ENCODE data around the gene RGS10.

Gene RGS10

GRCh38 chr10:119497243-119497642 is 45.3 kb downstream of the RGS10 start:
- no peak for DNase-seq (ENCODE audit: low read depth in 3 of 3)

GRCh38 chr10:119496273-119496672 is 46.2 kb downstream of the RGS10 start:
- DNase-seq (ENCODE audit: low read depth in 3 of 3), result peak; percentile 55 to 76 (median 55)

- no peak for DNase-seq (ENCODE audit: low read depth in 3 of 3)
Measured at GRCh38 chr10:119495545-119495944, 47.0 kb downstream of the RGS10 start.

- DNase-seq (ENCODE audit: low read depth in 3 of 3), result no peak
Measured at GRCh38 chr10:119495021-119495505, 47.5 kb downstream of the RGS10 start.

GRCh38 chr10:119494236-119495020 is 48.1 kb downstream of the RGS10 start:
- DNase-seq (ENCODE audit: low read depth in 3 of 3), result no peak

- no peak for DNase-seq (ENCODE audit: low read depth in 3 of 3)
Measured at GRCh38 chr10:119493155-119493554, 49.4 kb downstream of the RGS10 start.

- no peak for DNase-seq (ENCODE audit: low read depth in 3 of 3)
Measured at GRCh38 chr10:119491966-119492757, 50.4 kb downstream of the RGS10 start.

- no peak for DNase-seq (ENCODE audit: low read depth in 3 of 3)
Measured at GRCh38 chr10:119489991-119490326, 52.6 kb downstream of the RGS10 start.

GRCh38 chr10:119488675-119489074 is 53.8 kb downstream of the RGS10 start:
- no peak for DNase-seq (ENCODE audit: low read depth in 3 of 3)

- DNase-seq (ENCODE audit: low read depth in 3 of 3), result no peak
Measured at GRCh38 chr10:119483839-119484238, 58.7 kb downstream of the RGS10 start.

- DNase-seq (ENCODE audit: low read depth in 3 of 3), result no peak
Measured at GRCh38 chr10:119483001-119483400, 59.5 kb downstream of the RGS10 start.

GRCh38 chr10:119481781-119482426 is 60.6 kb downstream of the RGS10 start:
- no peak for DNase-seq (ENCODE audit: low read depth in 3 of 3)

- DNase-seq (ENCODE audit: low read depth in 3 of 3), result no peak
Measured at GRCh38 chr10:119480667-119481066, 61.9 kb downstream of the RGS10 start.

- no peak for DNase-seq (ENCODE audit: low read depth in 3 of 3)
Measured at GRCh38 chr10:119479532-119479931, 63.0 kb downstream of the RGS10 start.

- no peak for DNase-seq (ENCODE audit: low read depth in 3 of 3)
Measured at GRCh38 chr10:119478811-119479341, 63.6 kb downstream of the RGS10 start.

- DNase-seq (ENCODE audit: low read depth in 3 of 3), result no peak
Measured at GRCh38 chr10:119478111-119478802, 64.3 kb downstream of the RGS10 start.

GRCh38 chr10:119477444-119477843 is 65.1 kb downstream of the RGS10 start:
- no peak for DNase-seq (ENCODE audit: low read depth in 3 of 3)

GRCh38 chr10:119474606-119475005 is 67.9 kb downstream of the RGS10 start:
- DNase-seq (ENCODE audit: low read depth in 3 of 3), result no peak

- DNase-seq (ENCODE audit: low read depth in 3 of 3), result no peak
Measured at GRCh38 chr10:119473771-119474170, 68.7 kb downstream of the RGS10 start.

- no peak for DNase-seq (ENCODE audit: low read depth in 3 of 3)
Measured at GRCh38 chr10:119470920-119471702, 71.4 kb downstream of the RGS10 start.

- no peak for DNase-seq (ENCODE audit: low read depth in 3 of 3)
Measured at GRCh38 chr10:119469846-119470245, 72.7 kb downstream of the RGS10 start.
